HG02981 (cell line): Measurements from ENCODE around the gene PCNT.
"Not testable (repeated sequence)": the region's sequence is repeated elsewhere in the genome, so short reads cannot be mapped to it uniquely, and the experiment has no call there.

Experiments used
- ATAC-seq: cut with Tn5 transposase; IDR thresholded peaks from one replicate; pipeline ENCODE4 v1.9.1; 2021; ENCODE audit warnings: mild to moderate bottlenecking, moderate library complexity; ENCODE audit not compliant: unreplicated experiment

Gene PCNT

GRCh38 chr21:46403234-46403811 lies 79.4 kb downstream of the PCNT start:
- not testable (repeated sequence) for ATAC-seq

- no peak for ATAC-seq
These were observed 80.3 kb downstream of the PCNT start for GRCh38 chr21:46404306-46404705.

- no peak for ATAC-seq
These were observed 82.0 kb downstream of the PCNT start for GRCh38 chr21:46406001-46406400.

GRCh38 chr21:46409641-46410406 lies 85.9 kb downstream of the PCNT start:
- ATAC-seq = no peak

DNA sequence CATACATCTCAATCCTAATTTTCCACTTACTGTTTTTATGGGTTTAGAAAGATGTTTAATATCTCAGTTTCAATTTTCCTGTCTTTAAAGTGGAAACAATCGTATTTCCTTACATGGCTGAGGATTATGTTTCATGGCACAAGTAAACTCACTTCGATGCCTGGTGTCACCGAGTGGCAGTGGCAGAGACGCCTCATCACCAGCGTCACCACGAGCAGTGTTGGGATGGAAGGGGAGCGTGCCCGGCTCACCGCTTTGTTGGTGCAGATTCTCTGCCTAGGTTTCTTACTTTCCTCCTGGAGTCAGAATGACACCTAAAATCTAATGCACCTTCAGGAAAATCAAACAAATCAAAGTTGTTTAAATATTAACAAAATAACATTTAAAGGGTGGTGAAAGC lies 86.6 kb downstream of the PCNT start:
- ATAC-seq = no peak

- ATAC-seq = no peak
These were observed 87.3 kb downstream of the PCNT start for GRCh38 chr21:46411236-46411635.

- ATAC-seq = no peak
These were observed 87.7 kb downstream of the PCNT start for GRCh38 chr21:46411691-46412090.

DNA sequence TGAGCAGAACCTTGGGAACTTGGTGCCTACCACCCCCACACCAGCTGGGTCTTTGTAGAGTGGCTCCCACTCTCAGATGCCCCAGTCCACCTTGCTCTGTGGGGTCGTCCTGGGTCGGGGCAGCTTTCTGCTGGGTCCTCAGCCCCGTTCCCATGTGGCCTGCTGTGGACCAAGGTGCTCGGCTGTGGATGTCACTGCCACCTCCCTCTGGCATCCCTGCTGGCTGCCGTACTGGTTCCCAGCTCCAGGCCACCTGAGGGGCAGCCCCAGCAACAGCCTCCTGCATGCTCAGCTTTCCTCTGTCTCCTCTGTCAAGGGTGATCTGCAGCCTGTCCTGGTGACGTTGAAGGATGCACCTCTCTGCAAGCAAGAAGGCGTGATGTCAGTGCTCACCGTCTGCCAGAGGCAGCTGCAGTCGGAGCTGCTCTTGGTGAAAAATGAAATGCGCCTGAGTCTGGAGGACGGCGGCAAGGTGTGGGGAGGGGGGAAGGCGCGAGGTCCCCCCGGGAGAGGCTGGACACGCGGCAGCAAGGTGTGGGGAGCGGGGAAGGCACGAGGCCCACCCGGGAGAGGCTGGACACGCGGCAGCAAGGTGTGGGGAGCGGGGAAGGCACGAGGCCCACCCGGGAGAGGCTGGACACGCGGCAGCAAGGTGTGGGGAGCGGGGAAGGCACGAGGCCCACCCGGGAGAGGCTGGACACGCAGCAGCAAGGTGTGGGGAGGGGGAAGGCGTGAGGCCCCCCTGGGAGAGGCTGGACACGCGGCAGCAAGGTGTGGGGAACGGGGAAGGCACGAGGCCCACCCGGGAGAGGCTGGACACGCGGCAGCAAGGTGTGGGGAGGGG lies 88.8 kb downstream of the PCNT start:
- no peak for ATAC-seq

- no peak for ATAC-seq
These were observed 89.4 kb downstream of the PCNT start for GRCh38 chr21:46413365-46413696.

DNA sequence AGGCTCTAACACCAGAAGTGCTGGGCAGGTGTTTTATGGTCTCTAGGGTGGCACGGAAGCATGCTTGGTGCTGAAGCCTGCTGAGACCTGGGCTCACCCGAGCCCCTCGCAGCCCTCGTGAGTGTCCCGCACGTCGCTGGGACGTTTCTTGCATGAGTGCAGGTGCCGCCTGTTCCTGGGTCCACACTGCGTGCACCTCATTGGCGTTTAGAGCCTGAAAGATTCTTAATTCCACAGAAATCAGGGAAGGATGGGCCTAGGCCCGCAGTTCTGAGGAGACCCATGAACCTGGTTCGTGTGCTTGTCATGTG lies 91.0 kb downstream of the PCNT start:
- no peak for ATAC-seq

DNA sequence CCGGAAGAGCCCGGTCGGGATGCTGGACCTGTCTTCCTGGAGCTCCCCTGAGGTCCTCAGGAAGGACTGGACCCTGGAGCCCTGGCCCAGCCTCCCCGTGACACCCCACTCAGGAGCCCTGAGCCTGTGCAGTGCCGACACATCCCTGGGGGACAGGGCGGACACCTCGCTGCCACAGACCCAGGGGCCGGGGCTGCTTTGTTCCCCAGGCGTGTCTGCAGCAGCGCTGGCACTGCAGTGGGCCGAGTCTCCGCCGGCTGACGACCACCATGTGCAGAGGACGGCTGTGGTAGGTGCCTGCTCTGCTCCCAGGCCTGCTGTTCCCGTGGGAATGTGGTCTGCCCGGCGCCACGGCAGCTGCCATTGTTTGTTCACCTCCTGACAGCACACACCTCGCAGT lies 92.6 kb downstream of the PCNT start:
- no peak for ATAC-seq

DNA sequence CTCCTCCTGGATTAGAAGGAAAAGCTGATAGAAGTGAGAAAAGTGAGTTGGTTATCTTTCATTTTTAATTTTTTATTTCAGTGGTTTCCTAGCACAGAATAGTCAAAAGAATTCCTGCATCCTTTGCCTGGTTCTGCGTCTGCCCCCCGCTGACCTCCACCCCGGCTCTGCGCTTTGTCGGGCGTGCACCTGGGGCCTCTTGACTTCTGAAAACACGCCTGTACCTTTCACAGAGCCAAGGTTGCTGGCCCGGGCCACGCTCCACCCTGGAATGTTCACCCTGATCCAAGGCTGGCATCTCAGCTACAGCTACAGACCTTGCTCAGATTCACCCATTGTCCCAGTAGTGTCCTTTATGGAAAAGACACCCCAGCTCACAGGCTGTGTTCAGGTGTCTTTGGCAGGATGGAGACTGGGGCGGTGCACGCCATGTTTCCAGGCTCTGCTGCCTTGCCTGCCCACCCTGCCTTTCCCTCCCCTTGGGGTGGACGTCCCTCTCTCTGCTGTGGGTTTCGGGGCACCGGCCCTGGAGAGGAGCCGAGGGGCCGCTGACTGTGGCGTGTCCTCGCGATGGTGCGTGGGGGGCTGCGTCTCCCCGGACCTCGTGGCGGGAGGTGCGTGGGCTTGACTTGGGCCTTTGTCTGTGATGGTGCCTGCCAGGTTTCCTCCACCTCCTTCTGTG lies 94.5 kb downstream of the PCNT start:
- ATAC-seq = no peak

DNA sequence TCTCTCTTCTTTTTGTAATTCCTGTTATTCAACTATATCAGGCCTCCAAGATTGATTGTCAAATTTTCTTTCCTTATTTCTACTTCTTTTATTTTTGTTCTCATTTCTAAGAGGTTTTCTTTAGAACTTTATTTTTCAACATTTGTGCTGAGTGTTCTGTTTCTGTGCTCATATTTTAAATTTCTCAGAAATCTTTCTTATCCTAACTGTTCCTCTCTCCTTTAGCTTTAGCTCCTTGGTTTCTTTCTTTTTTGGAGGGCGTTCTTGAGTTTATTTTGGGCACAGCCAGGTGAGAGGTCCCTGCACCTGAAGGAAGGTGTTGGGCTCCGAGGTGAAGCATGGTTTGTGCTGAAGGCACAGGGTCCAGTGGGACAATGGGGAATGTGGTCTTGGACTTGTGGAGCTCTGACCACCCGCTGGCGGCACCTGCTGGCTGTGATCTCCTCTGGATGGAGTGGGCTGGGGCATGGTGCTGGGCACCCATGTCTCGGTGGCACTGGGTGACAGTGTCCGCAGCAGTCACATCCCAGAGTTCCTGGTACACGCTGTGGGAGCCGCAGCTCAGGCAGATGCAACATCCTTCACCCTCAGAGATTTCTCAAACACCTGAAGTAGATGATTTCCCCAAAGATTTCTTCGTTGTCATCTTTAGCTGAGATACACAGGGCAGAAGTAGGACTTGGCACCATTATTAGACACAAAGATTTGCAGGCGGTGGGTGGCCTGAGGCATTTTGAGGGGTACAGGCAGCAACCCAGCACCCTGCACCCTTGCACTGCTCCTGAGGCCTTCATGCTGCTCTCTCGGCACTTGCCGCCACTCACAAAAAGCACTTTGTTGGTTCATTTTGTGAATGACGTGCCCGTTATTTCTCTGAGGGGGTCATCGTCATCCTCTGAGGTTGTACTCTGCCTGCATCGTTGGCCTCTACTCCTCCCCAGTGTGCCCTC lies 96.6 kb downstream of the PCNT start:
- no peak for ATAC-seq

GRCh38 chr21:46421191-46421750 lies 97.3 kb downstream of the PCNT start:
- ATAC-seq = no peak

DNA sequence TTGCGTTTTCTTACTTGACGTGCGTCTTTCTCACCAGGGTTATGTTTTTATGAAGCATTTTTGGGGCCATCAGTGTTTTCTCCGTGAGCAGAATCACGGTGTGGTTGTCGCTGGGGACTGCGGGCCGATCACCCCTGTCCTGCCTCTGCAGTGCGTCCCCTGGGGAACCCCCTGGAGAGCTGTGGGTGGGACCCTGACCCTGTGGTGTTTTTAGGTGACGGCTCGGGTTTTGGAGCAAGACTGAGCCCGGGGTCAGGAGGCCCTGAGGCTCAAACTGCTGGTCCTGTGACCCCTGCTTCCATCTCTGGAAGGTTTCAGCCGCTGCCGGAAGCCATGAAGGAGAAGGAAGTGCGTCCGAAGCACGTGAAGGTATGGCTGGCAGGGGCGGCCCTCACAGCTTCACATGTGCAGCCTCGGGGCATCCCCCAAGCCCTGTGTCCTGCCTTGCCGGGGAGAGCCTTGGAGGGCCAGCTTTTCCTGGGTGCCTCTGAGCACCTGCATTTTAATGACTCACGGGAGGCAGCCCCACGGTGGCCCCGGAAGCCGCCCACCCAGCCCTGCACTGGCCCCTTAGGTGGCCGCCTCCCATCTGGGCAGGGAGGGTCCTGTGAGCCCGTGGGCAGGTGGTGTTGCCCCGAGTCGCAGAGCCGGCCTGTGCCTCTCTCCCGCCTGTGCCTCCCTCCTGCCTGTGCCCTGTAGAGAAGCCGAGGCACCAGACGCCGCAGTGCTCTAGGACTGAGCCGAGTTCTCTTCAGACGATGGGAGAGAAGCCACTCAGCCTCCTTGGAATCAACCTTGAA lies 98.0 kb downstream of the PCNT start:
- no peak for ATAC-seq

DNA sequence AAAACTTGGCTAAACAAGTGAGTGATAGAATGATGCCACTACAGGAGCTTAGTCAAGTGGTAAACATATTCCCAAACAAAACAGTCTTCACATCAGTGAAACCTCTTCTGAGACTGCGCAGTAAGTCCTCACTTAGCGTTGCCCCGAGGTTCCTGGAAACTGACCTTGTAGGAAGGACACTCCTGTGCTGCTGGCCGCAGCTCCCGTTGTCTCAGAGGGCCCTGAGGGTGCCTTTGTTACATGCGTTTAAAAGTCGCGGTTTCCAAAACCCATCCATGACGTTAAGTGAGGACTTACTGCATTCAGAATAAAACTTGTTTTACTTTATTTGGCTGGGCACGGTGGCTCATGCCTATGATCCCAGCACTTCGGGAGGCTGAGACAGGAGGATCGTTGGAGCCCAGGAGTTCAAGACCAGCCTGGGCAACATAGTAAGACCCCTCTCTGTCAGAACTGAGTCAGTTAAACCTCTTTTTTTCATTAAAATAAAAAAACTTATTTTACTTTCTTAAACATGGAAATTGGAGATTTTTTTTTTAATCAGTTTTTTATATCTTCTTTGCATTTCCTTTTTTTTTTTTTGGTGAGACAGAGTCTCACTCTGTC lies 98.8 kb downstream of the PCNT start:
- ATAC-seq = no peak

- ATAC-seq = no peak
These were observed 99.6 kb downstream of the PCNT start for GRCh38 chr21:46423546-46424038.

DNA sequence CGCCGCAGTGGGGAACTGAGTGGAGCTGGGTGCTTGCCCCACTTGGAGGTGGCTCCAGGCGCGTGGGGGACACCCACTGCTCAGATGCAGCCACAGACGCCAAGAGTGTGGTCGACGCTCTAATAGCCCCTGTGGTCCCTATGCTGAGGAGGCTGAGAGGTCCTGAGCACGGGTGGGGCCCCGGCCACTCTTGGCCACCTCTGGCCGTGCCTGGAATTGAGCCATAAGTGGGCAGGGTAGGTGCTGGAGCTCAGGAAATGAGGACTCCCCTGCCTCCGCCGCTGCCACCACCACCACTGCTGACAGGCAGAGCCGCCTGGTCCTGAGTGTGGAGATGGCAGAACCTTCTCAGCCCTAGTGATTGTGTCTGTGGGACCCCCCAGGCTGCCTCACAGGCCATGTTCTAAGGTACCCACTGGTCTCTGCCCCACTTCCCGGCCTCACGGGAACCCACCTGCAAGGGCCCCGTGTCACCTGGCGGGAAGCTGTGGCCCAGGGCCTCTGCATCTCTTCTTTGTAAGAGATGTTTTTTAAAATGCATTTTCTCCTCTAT lies 100.2 kb downstream of the PCNT start:
- ATAC-seq = no peak
